Measurements from ENCODE around the gene CISD1.
"Not testable (repeated sequence)": the region's sequence is repeated elsewhere in the genome, so short reads cannot be mapped to it uniquely, and the experiment has no call there.

CISD1 gene

DNA sequence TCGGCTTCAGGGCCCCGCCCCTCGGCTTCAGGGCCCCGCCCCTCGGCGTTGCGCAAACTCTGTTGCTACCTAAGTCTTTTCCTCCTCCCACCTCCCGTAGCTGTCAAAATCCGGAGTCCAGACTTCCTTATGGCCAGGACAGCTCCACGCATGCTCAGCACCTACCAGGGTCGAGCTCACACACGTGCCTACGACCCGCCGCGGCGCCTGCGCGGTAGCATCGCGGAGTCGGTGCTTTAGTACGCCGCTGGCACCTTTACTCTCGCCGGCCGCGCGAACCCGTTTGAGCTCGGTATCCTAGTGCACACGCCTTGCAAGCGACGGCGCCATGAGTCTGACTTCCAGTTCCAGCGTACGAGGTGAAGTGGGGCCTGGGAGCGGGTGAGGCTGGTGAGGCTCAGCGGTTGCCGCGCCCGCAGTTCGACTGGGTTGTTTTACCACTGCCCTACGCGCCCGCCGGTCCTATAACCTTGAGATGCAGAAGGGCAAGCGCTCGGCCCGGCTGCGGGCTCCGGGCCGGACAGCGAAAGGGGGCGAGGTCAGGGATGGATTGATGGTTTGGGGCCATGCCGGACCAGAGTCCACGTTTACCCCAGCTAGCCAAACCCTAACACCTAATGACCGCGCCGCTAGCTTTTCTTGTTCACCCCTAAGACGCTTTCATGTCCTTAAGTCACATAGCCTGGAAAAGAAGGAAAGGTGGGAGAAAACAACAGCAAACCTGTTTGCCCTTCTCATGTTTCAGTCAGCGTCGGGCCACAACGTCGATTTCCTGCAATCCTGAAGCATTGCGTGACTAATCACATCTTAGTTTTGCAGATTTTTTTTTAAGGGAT is at the start of gene CISD1:
Gene CISD1 (plus strand): TSS at position 217 of the 836 bp plus-strand sequence. CDS start 112 bp downstream, at position 329.
- peak; percentile 91 for DNase-seq

DNA sequence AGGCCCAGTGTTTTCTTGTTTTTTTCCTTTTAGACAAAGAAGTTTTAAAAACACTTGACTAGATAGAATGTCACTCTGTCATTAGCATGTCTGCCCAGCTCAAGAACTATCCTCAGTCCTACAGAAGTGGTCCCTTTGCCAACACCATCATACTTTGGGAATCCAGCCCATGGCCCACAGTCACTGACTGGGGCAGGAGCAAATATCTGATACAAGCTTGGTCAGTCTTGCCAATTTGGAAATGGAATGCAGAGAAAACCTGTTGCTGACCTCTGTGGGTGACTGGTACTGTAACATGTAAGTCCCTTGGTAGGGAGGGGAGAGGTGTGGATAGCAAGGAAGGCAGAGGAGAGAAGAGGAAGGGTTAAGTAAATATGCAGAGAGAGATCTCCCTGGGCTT is 49.1 kb upstream of the CISD1 start:
- no peak for DNase-seq

- no peak for DNase-seq
These were observed 48.1 kb upstream of the CISD1 start for GRCh38 chr10:58220769-58221451.

GRCh38 chr10:58225654-58226053 is 43.3 kb upstream of the CISD1 start:
- DNase-seq = no peak

- DNase-seq = not testable (repeated sequence)
These were observed 39.1 kb upstream of the CISD1 start for GRCh38 chr10:58229856-58230255.

DNA sequence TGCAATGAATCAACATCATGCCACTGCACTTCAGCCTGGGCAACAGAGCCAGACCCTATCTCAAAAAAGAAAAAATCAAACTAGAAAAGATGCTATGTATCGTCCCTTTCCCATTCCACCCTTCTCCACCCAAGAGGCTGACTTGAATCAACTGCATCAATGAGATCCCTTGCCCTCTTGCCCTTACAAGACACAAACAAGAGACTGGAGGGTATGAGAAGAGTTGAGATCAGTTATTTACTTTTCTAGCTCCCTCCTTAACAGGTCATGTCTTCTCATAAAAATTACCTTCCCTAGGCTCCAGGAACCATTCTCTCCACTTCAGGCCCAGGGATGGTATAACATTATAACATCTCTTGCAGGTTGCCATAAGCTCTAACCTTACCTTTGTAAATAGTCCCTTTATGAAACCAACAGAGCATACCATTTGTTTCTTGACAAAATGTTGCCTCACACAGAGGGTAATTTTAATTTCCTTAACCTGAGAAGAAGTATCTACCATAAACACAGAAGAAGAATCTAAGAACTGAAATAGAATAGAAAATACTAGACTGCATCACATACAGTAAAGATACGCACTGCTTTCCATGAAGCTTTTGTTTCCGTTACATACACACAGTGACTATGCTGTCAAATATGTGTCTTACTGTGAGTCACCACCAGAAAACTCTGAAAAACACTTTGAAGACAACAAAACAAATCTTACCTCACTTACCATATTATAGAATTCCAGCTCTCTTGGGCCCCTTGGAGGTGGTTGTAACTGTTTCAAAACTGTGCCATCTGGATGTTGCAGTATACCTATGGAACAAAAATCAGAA is 31.7 kb upstream of the CISD1 start:
- no peak for DNase-seq

GRCh38 chr10:58239561-58240169 is 29.3 kb upstream of the CISD1 start:
- DNase-seq = no peak

DNA sequence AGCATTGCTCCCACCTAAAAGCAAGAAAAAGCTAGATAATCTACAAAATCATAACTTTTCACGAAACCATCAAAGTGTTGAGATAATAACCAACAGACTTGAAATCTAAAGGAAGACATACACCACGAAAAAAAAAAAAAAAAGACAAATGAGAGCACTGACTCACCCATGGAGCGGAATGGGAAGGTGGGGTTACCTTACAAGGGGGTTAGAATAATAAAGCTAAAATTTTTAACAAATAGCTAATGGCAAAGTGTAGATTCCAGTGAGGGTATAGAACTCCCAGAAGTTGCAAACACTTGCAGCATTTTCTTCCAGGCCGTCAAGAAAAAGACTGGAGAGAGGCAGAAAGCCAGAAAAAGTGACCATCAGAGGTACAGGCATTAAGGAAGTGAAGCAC is 28.4 kb upstream of the CISD1 start:
- no peak for DNase-seq

DNA sequence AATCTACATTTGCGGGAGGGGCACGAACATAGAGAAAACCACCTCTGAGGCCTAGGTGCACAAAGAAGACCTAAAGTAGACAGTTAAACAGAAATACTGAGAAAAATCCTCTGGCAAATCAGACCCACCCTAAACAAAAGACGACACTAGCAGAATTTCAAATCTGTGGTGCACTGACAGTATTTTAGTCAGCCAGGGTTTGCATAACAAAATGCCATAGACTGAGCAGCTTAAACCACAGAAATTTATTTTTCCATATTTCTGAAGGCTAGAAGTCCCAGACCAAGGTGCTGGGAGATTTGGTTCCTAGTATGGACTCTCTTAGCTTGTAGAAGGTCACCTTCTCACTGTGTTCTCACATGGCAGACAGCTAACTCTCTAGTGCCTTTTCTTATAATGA is 27.6 kb upstream of the CISD1 start:
- DNase-seq = no peak

DNA sequence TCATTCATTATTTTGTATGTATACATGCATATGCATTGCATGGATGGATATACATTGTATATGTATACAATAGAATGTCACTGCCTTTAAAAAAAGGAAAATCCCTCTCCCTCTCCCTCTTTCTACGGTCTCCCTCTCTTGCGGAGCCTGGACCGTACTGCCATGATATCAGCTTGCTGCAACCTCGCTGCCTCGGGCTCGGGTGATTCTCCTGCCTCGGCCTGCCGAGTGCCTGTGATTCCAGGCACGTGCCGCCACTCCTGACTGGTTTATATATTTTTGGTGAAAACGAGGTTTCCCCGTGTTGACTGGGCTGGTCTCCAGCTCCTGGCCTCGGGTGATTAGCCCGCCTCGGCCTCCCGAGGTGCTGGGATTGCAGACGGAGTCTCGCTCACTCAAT is 25.7 kb upstream of the CISD1 start:
- DNase-seq = no peak

DNA sequence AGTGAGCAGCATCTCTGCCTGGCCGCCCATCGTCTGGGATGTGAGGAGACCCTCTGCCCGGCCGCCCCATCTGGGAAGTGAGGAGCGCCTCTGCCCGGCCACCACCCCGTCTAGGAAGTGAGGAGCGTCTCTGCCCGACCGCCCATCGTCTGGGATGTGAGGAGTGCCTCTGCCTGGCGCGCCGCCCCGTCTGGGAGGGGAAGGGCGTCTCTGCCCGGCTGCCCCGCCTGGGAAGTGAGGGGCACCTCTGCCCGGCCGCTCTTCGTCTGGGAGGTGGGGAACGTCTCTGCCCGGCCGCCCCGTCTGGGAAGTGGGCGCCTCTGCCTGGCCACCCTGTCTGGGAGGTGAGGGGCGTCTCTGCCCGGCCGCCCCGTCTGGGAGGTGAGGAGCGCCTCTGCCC is 25.2 kb upstream of the CISD1 start:
- not testable (repeated sequence) for DNase-seq

GRCh38 chr10:58244242-58244641 is 24.7 kb upstream of the CISD1 start:
- not testable (repeated sequence) for DNase-seq

DNA sequence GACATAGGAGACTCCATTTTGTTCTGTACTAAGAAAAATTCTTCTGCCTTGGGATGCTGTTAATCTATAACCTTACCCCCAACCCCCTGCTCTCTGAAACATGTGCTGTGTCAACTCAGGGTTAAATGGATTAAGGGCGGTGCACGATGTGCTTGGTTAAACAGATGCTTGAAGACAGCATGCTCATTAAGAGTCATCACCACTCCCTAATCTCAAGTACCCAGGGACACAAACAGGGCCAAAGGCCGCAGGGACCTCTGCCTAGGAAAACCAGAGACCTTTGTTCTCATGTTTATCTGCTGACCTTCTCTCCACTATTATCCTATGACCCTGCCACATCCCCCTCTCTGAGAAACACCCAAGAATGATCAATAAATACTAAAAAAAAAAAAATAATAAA is 24.3 kb upstream of the CISD1 start:
- DNase-seq = not testable (repeated sequence)

DNA sequence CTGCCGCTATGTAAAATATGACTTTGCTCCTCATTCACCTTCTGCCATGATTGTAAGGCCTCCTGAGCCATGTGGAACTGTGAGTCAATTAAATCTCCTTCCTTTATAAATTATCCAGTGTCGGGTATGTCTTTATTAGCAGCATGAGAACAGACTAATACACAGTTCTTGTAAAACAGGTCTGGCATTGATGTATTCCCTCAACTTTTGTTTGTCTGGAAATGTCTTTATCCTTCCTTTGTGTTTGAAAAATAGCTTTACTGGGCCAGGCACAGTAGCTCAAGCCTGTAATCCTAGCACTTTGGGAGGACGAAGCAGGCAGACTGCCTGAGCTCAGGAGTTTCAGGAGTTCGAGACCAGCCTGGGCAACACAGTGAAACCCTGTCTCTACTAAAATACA is 15.8 kb upstream of the CISD1 start:
- DNase-seq = no peak

GRCh38 chr10:58254644-58255043 is 14.3 kb upstream of the CISD1 start:
- DNase-seq = no peak

DNA sequence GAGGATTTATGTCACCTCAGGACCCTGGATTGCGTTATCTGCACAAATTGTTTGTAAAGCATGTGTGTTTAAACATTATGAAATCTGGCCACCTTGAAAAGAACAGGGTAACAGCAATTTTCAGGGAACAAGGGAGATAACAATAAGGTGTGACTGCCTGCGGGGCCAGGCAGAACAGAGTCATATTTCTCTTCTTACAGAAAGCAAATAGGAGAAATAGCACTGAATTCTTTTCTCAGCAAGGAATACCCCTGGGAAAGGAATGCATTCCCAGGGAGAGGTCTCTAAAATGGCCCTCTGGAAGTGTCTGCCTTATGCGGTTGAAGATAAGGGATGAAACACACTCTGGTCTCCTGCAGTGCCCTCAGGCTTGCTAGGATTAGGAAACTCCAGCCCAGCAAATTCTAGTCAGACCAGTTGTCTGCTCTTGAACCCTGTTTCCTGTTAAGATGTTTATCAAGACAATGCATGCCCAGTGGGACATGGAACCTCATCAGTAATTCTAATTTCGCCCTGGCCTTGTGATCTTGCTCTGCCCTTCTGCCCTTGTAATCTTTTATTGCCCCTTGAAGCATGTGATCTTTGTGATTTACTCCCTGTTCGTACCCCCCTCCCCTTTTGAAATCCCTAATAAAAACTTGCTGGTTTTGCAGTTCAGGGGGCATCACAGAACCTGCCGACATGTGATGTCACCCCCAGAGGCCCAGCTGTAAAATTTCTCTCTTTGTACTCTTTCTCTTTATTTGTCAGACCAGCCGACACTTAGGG is 12.8 kb upstream of the CISD1 start:
- DNase-seq = not testable (repeated sequence)

GRCh38 chr10:58258977-58259692 is 9.8 kb upstream of the CISD1 start:
- DNase-seq = no peak

DNA sequence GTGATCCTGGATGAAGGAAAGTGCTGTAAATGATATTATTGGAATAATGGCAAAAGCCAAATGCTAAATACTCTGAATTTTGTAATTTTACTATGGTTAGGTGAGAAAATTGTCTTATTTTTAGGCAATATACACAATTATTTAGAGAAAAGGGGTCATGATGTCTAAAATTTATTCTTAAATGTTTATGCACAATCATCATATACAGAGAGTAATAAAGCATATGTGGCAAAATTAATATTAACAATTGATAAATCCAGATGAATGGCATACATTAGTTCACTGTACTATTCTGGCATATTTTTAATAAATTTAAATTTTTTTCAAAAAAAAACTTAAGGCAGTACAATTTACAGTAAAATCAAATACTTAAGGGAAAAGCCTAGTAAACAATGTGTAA is 8.6 kb upstream of the CISD1 start:
- DNase-seq = no peak

DNA sequence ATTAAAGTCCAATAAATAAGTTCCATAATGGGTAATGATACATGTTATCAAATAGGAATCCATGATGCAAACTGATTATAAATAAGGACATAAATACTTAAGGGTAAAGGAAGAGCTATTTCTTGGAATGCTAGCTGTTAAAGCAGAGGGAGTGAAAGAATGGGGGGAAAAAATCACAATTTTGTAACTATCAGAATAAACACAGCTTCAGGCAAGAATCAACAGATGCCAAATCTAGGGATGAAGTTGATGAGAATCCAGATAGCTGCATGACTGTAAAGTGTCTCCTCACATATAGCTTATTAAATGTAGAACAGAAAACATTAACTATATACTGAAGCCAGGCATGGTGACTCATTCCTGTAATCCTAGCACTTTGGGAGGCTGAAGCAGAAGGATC is 6.2 kb upstream of the CISD1 start:
- no peak for DNase-seq

- no peak for DNase-seq
These were observed 4.2 kb upstream of the CISD1 start for GRCh38 chr10:58264780-58265179.

DNA sequence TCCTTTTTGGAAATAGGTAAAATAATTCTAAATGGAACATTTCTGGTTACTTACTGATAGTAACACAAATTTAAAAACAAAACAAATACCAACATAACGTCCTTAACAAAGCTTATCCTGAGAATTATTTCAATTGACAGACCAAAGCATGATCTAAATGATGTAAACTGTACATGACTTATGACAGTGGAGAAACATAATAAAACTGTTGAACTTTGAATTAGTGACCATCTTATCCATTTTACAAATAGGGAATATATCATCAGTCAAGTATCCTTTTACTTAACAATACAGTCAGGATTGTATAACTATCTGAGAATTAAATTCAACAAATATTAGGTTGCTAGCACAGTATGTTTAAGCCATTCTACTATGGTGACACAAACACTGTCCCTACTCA is 3.7 kb upstream of the CISD1 start:
- DNase-seq = no peak
